CD4-positive, CD25-positive, alpha-beta regulatory T cell (primary cell): ENCODE results near the gene ADCY2. TPM values are rescaled to one million over a fixed set of nuclear protein-coding genes. Genes with fewer than 3 reads are reported as not detected.

ENCODE experiments used
- ATAC-seq, 2 donors: fragments of 150-1000 bp; cut with Tn5 transposase; one replicate each; pipeline ENCODE4 v1.10.0; 2021; ENCODE audit warnings: low read depth in 2 of 2, moderate number of reproducible peaks in 2 of 2, moderate library complexity in 1 of 2
- DNase-seq, 3 donors: peaks; one replicate each; pipeline versions ENCODE4 v3.0.0 to v3.0.0-alpha.2; 2012 to 2022; ENCODE audit warnings: mixed read lengths in 1 of 3
- H3K27ac ChIP-seq: one replicate; pipeline ENCODE4 v1.7.0; 2013; ENCODE audit warnings: mild to moderate bottlenecking, low read length; ENCODE audit not compliant: insufficient read depth, poor library complexity, severe bottlenecking
- H3K27me3 ChIP-seq: one replicate; pipeline ENCODE4 v1.7.0; 2013; ENCODE audit warnings: low read length; ENCODE audit not compliant: control insufficient read depth, insufficient read depth
- H3K36me3 ChIP-seq: one replicate; pipeline ENCODE4 v1.7.0; 2013; ENCODE audit warnings: mild to moderate bottlenecking, low read length, moderate library complexity; ENCODE audit not compliant: control insufficient read depth, insufficient read depth
- H3K4me1 ChIP-seq: 2 replicates; pipeline ENCODE4 v1.7.0; 2013; ENCODE audit warnings: mild to moderate bottlenecking, low read length; ENCODE audit not compliant: insufficient read depth, control insufficient read depth, poor library complexity, severe bottlenecking
- H3K4me3 ChIP-seq: one replicate; pipeline ENCODE4 v1.7.0; 2013; ENCODE audit warnings: low read depth, mild to moderate bottlenecking, low read length, moderate library complexity
- H3K9me3 ChIP-seq, 2 experiments: 1 replicate in 1 of 2; 2 replicates in 1 of 2; pipeline ENCODE4 v1.7.0; 2013; ENCODE audit warnings: low read length in 2 of 2, mild to moderate bottlenecking in 1 of 2, moderate library complexity in 1 of 2; ENCODE audit not compliant: control insufficient read depth in 2 of 2
- H3K27ac Mint-ChIP-seq, 3 donors: one replicate each; pipeline ENCODE4 v1.8.0; 2020 to 2022; ENCODE audit warnings: mild to moderate bottlenecking in 3 of 3, mixed read lengths in 3 of 3, moderate library complexity in 2 of 3
- H3K27me3 Mint-ChIP-seq: one replicate; pipeline ENCODE4 v1.8.0; 2022; ENCODE audit warnings: mild to moderate bottlenecking, mixed read lengths
- H3K36me3 Mint-ChIP-seq: one replicate; pipeline ENCODE4 v1.8.0; 2020; ENCODE audit warnings: mixed read lengths
- H3K4me1 Mint-ChIP-seq, 4 donors: one replicate each; pipeline ENCODE4 v1.8.0; 2020 to 2022; ENCODE audit warnings: mixed read lengths in 4 of 4, mild to moderate bottlenecking in 1 of 4
- H3K4me3 Mint-ChIP-seq, 4 donors: one replicate each; pipeline ENCODE4 v1.8.0; 2020 to 2022; ENCODE audit warnings: mild to moderate bottlenecking in 4 of 4, mixed read lengths in 4 of 4, moderate library complexity in 3 of 4
- H3K9me3 Mint-ChIP-seq, 7 donors: one replicate each; pipeline ENCODE4 v1.8.0; 2020 to 2022; ENCODE audit warnings: mixed read lengths in 7 of 7, mild to moderate bottlenecking in 3 of 7, moderate library complexity in 2 of 7
- polyA plus RNA-seq, 4 donors: library from polyadenylated mRNA; unstranded; fragments of 300-500 nt; fragmentation: Illumina TruSeq; gene quantifications; one replicate each; pipeline ENCODE4 v1.2.3, GENCODE V29; 2021
- total RNA-seq: library from RNA; stranded (reverse); gene quantifications from one replicate; pipeline ENCODE4 v1.2.3, GENCODE V29; 2022

ADCY2 gene
- total and polyA plus RNA-seq, 5 donors from 2014 or later = not detected

- ATAC-seq = no peak
- H3K27me3 Mint-ChIP-seq = peaks cover 4% of the 10 kb centered on the region
Observed at GRCh38 chr5:7825630-7826029, 429.7 kb downstream of the ADCY2 start.

GRCh38 chr5:7827610-7828009, 431.7 kb downstream of the ADCY2 start:
- Mint-ChIP-seq H3K27ac (no peak overlapping the region), H3K36me3 (no peaks in the 10 kb centered on the region)
- H3K4me1 ChIP-seq = no peaks in the 10 kb centered on the region

More at GRCh38 chr5:7825630-7826029, 429.7 kb downstream of the ADCY2 start:
- H3K36me3 Mint-ChIP-seq = no peaks in the 10 kb centered on the region
- Histone ChIP-seq H3K36me3 (no peaks in the 10 kb centered on the region), H3K27ac (no peak overlapping the region), H3K4me1 (no peaks in the 10 kb centered on the region), H3K4me3 (no peak overlapping the region), H3K9me3 (no peaks in the 10 kb centered on the region), H3K27me3 (no peaks in the 10 kb centered on the region)
- no peaks in the 10 kb centered on the region for H3K9me3 Mint-ChIP-seq
- H3K4me3 Mint-ChIP-seq = no peak overlapping the region
- no peak for DNase-seq
- H3K4me1 Mint-ChIP-seq = no peaks in the 10 kb centered on the region
- no peak overlapping the region for H3K27ac Mint-ChIP-seq

GRCh38 chr5:7828269-7828668, 432.3 kb downstream of the ADCY2 start:
- H3K27ac ChIP-seq = no peak overlapping the region
- no peaks in the 10 kb centered on the region for H3K9me3 ChIP-seq
- no peak overlapping the region for H3K4me3 ChIP-seq
- no peaks in the 10 kb centered on the region for H3K9me3 Mint-ChIP-seq
- H3K27me3 Mint-ChIP-seq = peaks cover 8% of the 10 kb centered on the region
- no peak overlapping the region for H3K27ac Mint-ChIP-seq
- no peak overlapping the region for H3K4me3 Mint-ChIP-seq
- DNase-seq (no peak), ATAC-seq (no peak)
- no peaks in the 10 kb centered on the region for H3K36me3 Mint-ChIP-seq
- H3K27me3 ChIP-seq = no peaks in the 10 kb centered on the region
- no peaks in the 10 kb centered on the region for H3K4me1 ChIP-seq
- H3K4me1 Mint-ChIP-seq = no peaks in the 10 kb centered on the region
- H3K36me3 ChIP-seq = no peaks in the 10 kb centered on the region

More at GRCh38 chr5:7827610-7828009, 431.7 kb downstream of the ADCY2 start:
- H3K27me3 Mint-ChIP-seq = peaks cover 8% of the 10 kb centered on the region
- H3K9me3 Mint-ChIP-seq = no peaks in the 10 kb centered on the region
- Histone ChIP-seq H3K36me3 (no peaks in the 10 kb centered on the region), H3K9me3 (no peaks in the 10 kb centered on the region), H3K27ac (no peak overlapping the region), H3K4me3 (no peak overlapping the region), H3K27me3 (no peaks in the 10 kb centered on the region)
- no peaks in the 10 kb centered on the region for H3K4me1 Mint-ChIP-seq
- no peak overlapping the region for H3K4me3 Mint-ChIP-seq
- DNase-seq (no peak), ATAC-seq (no peak)

- H3K4me1 ChIP-seq = no peaks in the 10 kb centered on the region
- H3K9me3 ChIP-seq = no peaks in the 10 kb centered on the region
- DNase-seq (no peak), ATAC-seq (no peak)
- H3K27me3 ChIP-seq = peaks cover 2% of the 10 kb centered on the region
- H3K4me3 ChIP-seq = no peak overlapping the region
- H3K27ac Mint-ChIP-seq = no peak overlapping the region
- H3K4me1 Mint-ChIP-seq = no peaks in the 10 kb centered on the region
- no peaks in the 10 kb centered on the region for H3K9me3 Mint-ChIP-seq
- peaks cover 5% of the 10 kb centered on the region for H3K27me3 Mint-ChIP-seq
- no peak overlapping the region for H3K4me3 Mint-ChIP-seq
- H3K36me3 ChIP-seq = no peaks in the 10 kb centered on the region
- no peak overlapping the region for H3K27ac ChIP-seq
- H3K36me3 Mint-ChIP-seq = no peaks in the 10 kb centered on the region
Observed at GRCh38 chr5:7834982-7835381, 439.0 kb downstream of the ADCY2 start.

- Histone ChIP-seq H3K4me3 (no peak overlapping the region), H3K27ac (no peak overlapping the region), H3K4me1 (no peaks in the 10 kb centered on the region), H3K9me3 (no peaks in the 10 kb centered on the region), H3K27me3 (peaks cover 3% of the 10 kb centered on the region), H3K36me3 (no peaks in the 10 kb centered on the region)
- H3K36me3 Mint-ChIP-seq = no peaks in the 10 kb centered on the region
- H3K4me1 Mint-ChIP-seq = no peaks in the 10 kb centered on the region
- ATAC-seq = no peak
- H3K9me3 Mint-ChIP-seq = peaks cover 0 to 2% (median 0%) of the 10 kb centered on the region in 7 donors
- H3K4me3 Mint-ChIP-seq = no peak overlapping the region
- peaks cover 26% of the 10 kb centered on the region for H3K27me3 Mint-ChIP-seq
- DNase-seq = no peak
- H3K27ac Mint-ChIP-seq = no peak overlapping the region
Observed at GRCh38 chr5:7837403-7837802, 441.5 kb downstream of the ADCY2 start.

- no peak overlapping the region for H3K4me3 ChIP-seq
- ATAC-seq (no peak), DNase-seq (no peak)
- Mint-ChIP-seq H3K27me3 (peaks cover 51% of the 10 kb centered on the region), H3K36me3 (no peaks in the 10 kb centered on the region), H3K4me3 (no peak overlapping the region), H3K9me3 (peaks cover 0 to 3% (median 1%) of the 10 kb centered on the region in 7 donors), H3K4me1 (no peaks in the 10 kb centered on the region), H3K27ac (no peak overlapping the region)
- no peaks in the 10 kb centered on the region for H3K36me3 ChIP-seq
- H3K9me3 ChIP-seq = no peaks in the 10 kb centered on the region
- H3K4me1 ChIP-seq = no peaks in the 10 kb centered on the region
- no peak overlapping the region for H3K27ac ChIP-seq
- H3K27me3 ChIP-seq = peaks cover 21% of the 10 kb centered on the region
Observed at GRCh38 chr5:7842531-7842930, 446.6 kb downstream of the ADCY2 start.

- Mint-ChIP-seq H3K27ac (no peak overlapping the region), H3K36me3 (no peaks in the 10 kb centered on the region), H3K27me3 (peaks cover 72% of the 10 kb centered on the region)
Observed at GRCh38 chr5:7844901-7845300, 449.0 kb downstream of the ADCY2 start.

GRCh38 chr5:7845557-7845956, 449.6 kb downstream of the ADCY2 start:
- no peak overlapping the region for H3K4me3 Mint-ChIP-seq
- Histone ChIP-seq H3K4me3 (no peak overlapping the region), H3K9me3 (no peaks in the 10 kb centered on the region), H3K27ac (no peak overlapping the region), H3K36me3 (no peaks in the 10 kb centered on the region), H3K27me3 (peaks cover 39% of the 10 kb centered on the region), H3K4me1 (peaks cover 10% of the 10 kb centered on the region)
- DNase-seq (no peak), ATAC-seq (no peak)
- H3K27ac Mint-ChIP-seq = no peak overlapping the region
- peaks cover 71% of the 10 kb centered on the region for H3K27me3 Mint-ChIP-seq
- H3K9me3 Mint-ChIP-seq = peaks cover 0 to 6% (median 0%) of the 10 kb centered on the region in 7 donors
- H3K36me3 Mint-ChIP-seq = no peaks in the 10 kb centered on the region
- peaks cover 0 to 8% (median 0%) of the 10 kb centered on the region in 4 donors for H3K4me1 Mint-ChIP-seq

More at GRCh38 chr5:7844901-7845300, 449.0 kb downstream of the ADCY2 start:
- Histone ChIP-seq H3K4me3 (no peak overlapping the region), H3K9me3 (no peaks in the 10 kb centered on the region), H3K4me1 (peaks cover 5% of the 10 kb centered on the region), H3K27ac (no peak overlapping the region), H3K36me3 (no peaks in the 10 kb centered on the region), H3K27me3 (peaks cover 40% of the 10 kb centered on the region)
- ATAC-seq = no peak
- Mint-ChIP-seq H3K4me3 (no peak overlapping the region), H3K4me1 (peaks cover 0 to 6% (median 0%) of the 10 kb centered on the region in 4 donors), H3K9me3 (peaks cover 0 to 6% (median 1%) of the 10 kb centered on the region in 7 donors)
- no peak for DNase-seq
